HUES64 (cell line): ENCODE results near the gene GRID1.

Source experiments
- H3K27ac ChIP-seq: 2 replicates; pipeline ENCODE4 v1.7.0; 2013; ENCODE audit warnings: low read depth, low read length, inconsistent platforms
- H3K27me3 ChIP-seq: 2 replicates; pipeline ENCODE4 v1.6.1; 2013; ENCODE audit warnings: mild to moderate bottlenecking, low read length; ENCODE audit not compliant: insufficient read depth
- H3K36me3 ChIP-seq: 2 replicates; pipeline ENCODE4 v1.6.1; 2013; ENCODE audit warnings: mild to moderate bottlenecking, low read length; ENCODE audit not compliant: insufficient read depth
- H3K4me1 ChIP-seq: 2 replicates; pipeline ENCODE4 v1.6.1; 2013; ENCODE audit warnings: mild to moderate bottlenecking, low read length, moderate library complexity; ENCODE audit not compliant: insufficient read depth
- H3K4me3 ChIP-seq: 2 replicates; pipeline ENCODE4 v1.5.1; 2013; ENCODE audit warnings: mild to moderate bottlenecking, low read length, moderate library complexity
- H3K9ac ChIP-seq: 2 replicates; pipeline ENCODE4 v1.6.1; 2013; ENCODE audit warnings: mild to moderate bottlenecking, low read depth, low read length
- H3K9me3 ChIP-seq: 2 replicates; pipeline ENCODE4 v1.6.1; 2013; ENCODE audit warnings: low read depth, low read length; ENCODE audit not compliant: insufficient read depth
- WGBS: fragments of 150-250, 120-280 bp; methylation state at CpG from one replicate; pipeline ENCODE4 v1.1.7; 2013; ENCODE audit warnings: missing lambda C conversion rate; 5-methylcytosine and 5-hydroxymethylcytosine counted together

GRID1 gene

GRCh38 chr10:86053675-86054074 lies 312.9 kb downstream of the GRID1 start:
- no peaks in the 10 kb centered on the region for H3K9me3 ChIP-seq
- H3K9ac ChIP-seq, result no peak overlapping the region
- H3K27ac ChIP-seq, result no peak overlapping the region
- no peak overlapping the region for H3K4me3 ChIP-seq
- H3K4me1 ChIP-seq, result no peaks in the 10 kb centered on the region
- no peaks in the 10 kb centered on the region for H3K27me3 ChIP-seq
- WGBS, result 90% methylated on average over 2 of the region's 2 CpGs
- no peaks in the 10 kb centered on the region for H3K36me3 ChIP-seq

GRCh38 chr10:86051586-86051985 lies 315.0 kb downstream of the GRID1 start:
- no peaks in the 10 kb centered on the region for H3K36me3 ChIP-seq
- no peak overlapping the region for H3K9ac ChIP-seq
- 100% methylated on average over 3 of the region's 3 CpGs for WGBS
- no peak overlapping the region for H3K4me3 ChIP-seq
- H3K4me1 ChIP-seq, result 0 out of 2 replicates have a peak, but pooled peaks cover 3% of the 10 kb centered on the region
- H3K9me3 ChIP-seq, result no peaks in the 10 kb centered on the region
- H3K27me3 ChIP-seq, result no peaks in the 10 kb centered on the region
- no peak overlapping the region for H3K27ac ChIP-seq

GRCh38 chr10:86049442-86049841 lies 317.2 kb downstream of the GRID1 start:
- H3K36me3 ChIP-seq, result no peaks in the 10 kb centered on the region
- H3K27ac ChIP-seq, result no peak overlapping the region
- no peaks in the 10 kb centered on the region for H3K27me3 ChIP-seq
- H3K4me1 ChIP-seq, result 0 out of 2 replicates have a peak, but pooled peaks cover 3% of the 10 kb centered on the region
- H3K4me3 ChIP-seq, result no peak overlapping the region
- H3K9me3 ChIP-seq, result no peaks in the 10 kb centered on the region
- no peak overlapping the region for H3K9ac ChIP-seq
- WGBS, result 92% methylated on average over 4 of the region's 4 CpGs

GRCh38 chr10:86048973-86049372 lies 317.6 kb downstream of the GRID1 start:
- WGBS, result 90% methylated on average over 1 of the region's 2 CpGs

GRCh38 chr10:86048571-86048970 lies 318.0 kb downstream of the GRID1 start:
- H3K27ac ChIP-seq, result no peak overlapping the region
- H3K36me3 ChIP-seq, result no peaks in the 10 kb centered on the region
- no peak overlapping the region for H3K4me3 ChIP-seq
- no peaks in the 10 kb centered on the region for H3K27me3 ChIP-seq
- 0 out of 2 replicates have a peak, but pooled peaks cover 3% of the 10 kb centered on the region for H3K4me1 ChIP-seq
- H3K9ac ChIP-seq, result no peak overlapping the region
- H3K9me3 ChIP-seq, result no peaks in the 10 kb centered on the region

More at GRCh38 chr10:86048973-86049372, 317.6 kb downstream of the GRID1 start:
- Histone ChIP-seq H3K36me3 (no peaks in the 10 kb centered on the region), H3K9me3 (no peaks in the 10 kb centered on the region), H3K4me3 (no peak overlapping the region), H3K9ac (no peak overlapping the region), H3K27ac (no peak overlapping the region), H3K27me3 (no peaks in the 10 kb centered on the region), H3K4me1 (0 out of 2 replicates have a peak, but pooled peaks cover 3% of the 10 kb centered on the region)

GRCh38 chr10:86047588-86047987 lies 319.0 kb downstream of the GRID1 start:
- Histone ChIP-seq H3K4me3 (no peak overlapping the region), H3K9ac (no peak overlapping the region), H3K9me3 (no peaks in the 10 kb centered on the region), H3K36me3 (no peaks in the 10 kb centered on the region), H3K27ac (no peak overlapping the region), H3K4me1 (0 out of 2 replicates have a peak, but pooled peaks cover 3% of the 10 kb centered on the region), H3K27me3 (no peaks in the 10 kb centered on the region)
- WGBS, result 91% methylated on average over 7 of the region's 7 CpGs

- no peaks in the 10 kb centered on the region for H3K27me3 ChIP-seq
- no peak overlapping the region for H3K27ac ChIP-seq
- no peak overlapping the region for H3K9ac ChIP-seq
- WGBS, result 73% methylated on average over 2 of the region's 2 CpGs
- no peaks in the 10 kb centered on the region for H3K9me3 ChIP-seq
- H3K4me3 ChIP-seq, result no peak overlapping the region
- H3K4me1 ChIP-seq, result 0 out of 2 replicates have a peak, but pooled peaks cover 3% of the 10 kb centered on the region
- no peaks in the 10 kb centered on the region for H3K36me3 ChIP-seq
Measured at GRCh38 chr10:86046845-86047460, 319.6 kb downstream of the GRID1 start.

- Histone ChIP-seq H3K4me3 (no peak overlapping the region), H3K9ac (no peak overlapping the region), H3K36me3 (no peaks in the 10 kb centered on the region), H3K9me3 (no peaks in the 10 kb centered on the region), H3K27ac (no peak overlapping the region), H3K4me1 (0 out of 2 replicates have a peak, but pooled peaks cover 3% of the 10 kb centered on the region), H3K27me3 (no peaks in the 10 kb centered on the region)
- WGBS, result 97% methylated on average over 5 of the region's 5 CpGs
Measured at GRCh38 chr10:86045896-86046295, 320.7 kb downstream of the GRID1 start.

- H3K9ac ChIP-seq, result no peak overlapping the region
- H3K36me3 ChIP-seq, result no peaks in the 10 kb centered on the region
- no peak overlapping the region for H3K27ac ChIP-seq
- H3K9me3 ChIP-seq, result no peaks in the 10 kb centered on the region
- WGBS, result 89% methylated on average over 2 of the region's 2 CpGs
- H3K4me1 ChIP-seq, result 0 out of 2 replicates have a peak, but pooled peaks cover 3% of the 10 kb centered on the region
- no peak overlapping the region for H3K4me3 ChIP-seq
- no peaks in the 10 kb centered on the region for H3K27me3 ChIP-seq
Measured at GRCh38 chr10:86044029-86044428, 322.6 kb downstream of the GRID1 start.

- Histone ChIP-seq H3K4me3 (no peak overlapping the region), H3K27ac (no peak overlapping the region), H3K9me3 (no peaks in the 10 kb centered on the region), H3K27me3 (no peaks in the 10 kb centered on the region), H3K9ac (no peak overlapping the region), H3K4me1 (0 out of 2 replicates have a peak, but pooled peaks cover 3% of the 10 kb centered on the region), H3K36me3 (no peaks in the 10 kb centered on the region)
- 78% methylated on average over 3 of the region's 3 CpGs for WGBS
Measured at GRCh38 chr10:86043236-86043635, 323.4 kb downstream of the GRID1 start.

- no peaks in the 10 kb centered on the region for H3K27me3 ChIP-seq
- H3K9me3 ChIP-seq, result no peaks in the 10 kb centered on the region
- H3K4me1 ChIP-seq, result 0 out of 2 replicates have a peak, but pooled peaks cover 2% of the 10 kb centered on the region
- no peaks in the 10 kb centered on the region for H3K36me3 ChIP-seq
- H3K4me3 ChIP-seq, result no peak overlapping the region
- 96% methylated on average over 2 of the region's 2 CpGs for WGBS
- no peak overlapping the region for H3K9ac ChIP-seq
- no peak overlapping the region for H3K27ac ChIP-seq
Measured at GRCh38 chr10:86042161-86042560, 324.4 kb downstream of the GRID1 start.

GRCh38 chr10:86041116-86041515 lies 325.5 kb downstream of the GRID1 start:
- no peaks in the 10 kb centered on the region for H3K36me3 ChIP-seq
- H3K9ac ChIP-seq, result no peak overlapping the region
- H3K27ac ChIP-seq, result no peak overlapping the region
- H3K9me3 ChIP-seq, result no peaks in the 10 kb centered on the region
- no peak overlapping the region for H3K4me3 ChIP-seq
- H3K4me1 ChIP-seq, result no peaks in the 10 kb centered on the region
- WGBS, result 81% methylated on average over 3 of the region's 3 CpGs
- H3K27me3 ChIP-seq, result no peaks in the 10 kb centered on the region
